ENCODE data around the gene CDAN1. TPM values are rescaled to one million over a fixed set of nuclear protein-coding genes. Genes with fewer than 3 reads are reported as not detected.

Gene CDAN1
- total RNA-seq, 1 donor from 2014 or later = 29.9 TPM

DNA sequence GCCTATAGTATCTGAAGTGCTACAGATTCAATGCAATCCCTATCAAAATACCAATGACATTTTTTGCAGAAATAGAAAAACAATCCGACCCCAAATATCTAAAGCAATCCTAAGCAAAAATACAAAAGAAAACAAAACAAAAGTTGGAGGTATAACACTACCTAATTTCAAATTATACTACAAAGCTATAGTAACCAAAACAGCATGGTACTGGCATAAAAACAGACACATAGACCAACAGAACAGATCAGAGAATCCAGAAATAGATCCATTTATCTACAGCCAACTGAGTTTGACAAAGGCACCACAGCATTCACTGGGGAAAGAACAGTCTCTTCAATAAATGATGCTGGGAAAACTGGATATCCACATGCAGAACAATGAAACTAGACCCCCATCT is 23.8 kb upstream of the CDAN1 start:
- no peak overlapping the region for H3K27ac Mint-ChIP-seq (ENCODE audit: unreplicated experiment)
- peaks cover 14% of the 10 kb centered on the region for H3K36me3 Mint-ChIP-seq (ENCODE audit: low read depth, unreplicated experiment)
- TF ChIP-seq, protein P1, sequence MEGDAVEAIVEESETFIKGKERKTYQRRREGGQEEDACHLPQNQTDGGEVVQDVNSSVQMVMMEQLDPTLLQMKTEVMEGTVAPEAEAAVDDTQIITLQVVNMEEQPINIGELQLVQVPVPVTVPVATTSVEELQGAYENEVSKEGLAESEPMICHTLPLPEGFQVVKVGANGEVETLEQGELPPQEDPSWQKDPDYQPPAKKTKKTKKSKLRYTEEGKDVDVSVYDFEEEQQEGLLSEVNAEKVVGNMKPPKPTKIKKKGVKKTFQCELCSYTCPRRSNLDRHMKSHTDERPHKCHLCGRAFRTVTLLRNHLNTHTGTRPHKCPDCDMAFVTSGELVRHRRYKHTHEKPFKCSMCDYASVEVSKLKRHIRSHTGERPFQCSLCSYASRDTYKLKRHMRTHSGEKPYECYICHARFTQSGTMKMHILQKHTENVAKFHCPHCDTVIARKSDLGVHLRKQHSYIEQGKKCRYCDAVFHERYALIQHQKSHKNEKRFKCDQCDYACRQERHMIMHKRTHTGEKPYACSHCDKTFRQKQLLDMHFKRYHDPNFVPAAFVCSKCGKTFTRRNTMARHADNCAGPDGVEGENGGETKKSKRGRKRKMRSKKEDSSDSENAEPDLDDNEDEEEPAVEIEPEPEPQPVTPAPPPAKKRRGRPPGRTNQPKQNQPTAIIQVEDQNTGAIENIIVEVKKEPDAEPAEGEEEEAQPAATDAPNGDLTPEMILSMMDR (IDR thresholded peaks at IDR 0.05; ENCODE audit: unreplicated experiment) = no peak
- no peaks in the 10 kb centered on the region for H3K4me1 Mint-ChIP-seq (ENCODE audit: unreplicated experiment)
- peaks cover 2% of the 10 kb centered on the region for H3K27me3 Mint-ChIP-seq (ENCODE audit: unreplicated experiment)
- H3K9me3 Mint-ChIP-seq (ENCODE audit: unreplicated experiment) = no peaks in the 10 kb centered on the region
- no peak for DNase-seq (ENCODE audit: low spot score)
- H3K4me3 Mint-ChIP-seq (ENCODE audit: unreplicated experiment) = no peak overlapping the region

- H3K27ac Mint-ChIP-seq (ENCODE audit: unreplicated experiment) = no peak overlapping the region
- peaks cover 11% of the 10 kb centered on the region for H3K36me3 Mint-ChIP-seq (ENCODE audit: low read depth, unreplicated experiment)
- no peaks in the 10 kb centered on the region for H3K9me3 Mint-ChIP-seq (ENCODE audit: unreplicated experiment)
- TF ChIP-seq, protein P1 (IDR thresholded peaks at IDR 0.05; ENCODE audit: unreplicated experiment) = no peak
- H3K4me3 Mint-ChIP-seq (ENCODE audit: unreplicated experiment) = no peak overlapping the region
- H3K4me1 Mint-ChIP-seq (ENCODE audit: unreplicated experiment) = no peaks in the 10 kb centered on the region
- no peak for DNase-seq (ENCODE audit: low spot score)
- H3K27me3 Mint-ChIP-seq (ENCODE audit: unreplicated experiment) = peaks cover 2% of the 10 kb centered on the region
Measured at GRCh38 chr15:42759093-42759492, 22.2 kb upstream of the CDAN1 start.

- H3K9me3 Mint-ChIP-seq (ENCODE audit: unreplicated experiment) = no peaks in the 10 kb centered on the region
- TF ChIP-seq, protein P1 (IDR thresholded peaks at IDR 0.05; ENCODE audit: unreplicated experiment) = no peak
- peaks cover 17% of the 10 kb centered on the region for H3K36me3 Mint-ChIP-seq (ENCODE audit: low read depth, unreplicated experiment)
- H3K4me1 Mint-ChIP-seq (ENCODE audit: unreplicated experiment) = no peaks in the 10 kb centered on the region
- no peaks in the 10 kb centered on the region for H3K27me3 Mint-ChIP-seq (ENCODE audit: unreplicated experiment)
- no peak overlapping the region for H3K4me3 Mint-ChIP-seq (ENCODE audit: unreplicated experiment)
- no peak for DNase-seq (ENCODE audit: low spot score)
- H3K27ac Mint-ChIP-seq (ENCODE audit: unreplicated experiment) = no peak overlapping the region
Measured at GRCh38 chr15:42750306-42750705, 13.4 kb upstream of the CDAN1 start.

DNA sequence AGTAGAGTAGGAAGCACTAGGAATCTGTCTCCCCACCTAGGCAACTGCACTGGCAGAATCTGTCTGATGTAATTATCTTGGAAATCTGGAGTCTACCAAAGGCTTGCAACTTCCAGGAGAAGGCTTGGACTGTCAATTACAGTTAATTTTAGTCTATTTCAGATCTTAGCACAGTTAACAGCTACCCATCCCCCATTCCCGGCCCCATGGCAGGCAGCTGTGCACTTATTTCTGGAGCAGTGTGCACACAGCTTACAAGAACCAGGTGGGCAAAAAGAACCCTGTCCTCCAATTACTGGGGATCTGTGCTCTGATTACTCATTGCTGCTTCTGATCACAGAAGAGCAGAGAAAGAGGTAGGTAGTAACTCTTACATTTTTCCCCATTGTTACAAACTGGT is 12.3 kb upstream of the CDAN1 start:
- Mint-ChIP-seq H3K4me1 (ENCODE audit: unreplicated experiment) (no peaks in the 10 kb centered on the region), H3K36me3 (ENCODE audit: low read depth, unreplicated experiment) (peaks cover 17% of the 10 kb centered on the region)
- TF ChIP-seq, protein P1 (IDR thresholded peaks at IDR 0.05; ENCODE audit: unreplicated experiment) = no peak

GRCh38 chr15:42744195-42744594 is 7.3 kb upstream of the CDAN1 start:
- no peak for DNase-seq (ENCODE audit: low spot score)
- TF ChIP-seq, protein P1 (IDR thresholded peaks at IDR 0.05; ENCODE audit: unreplicated experiment) = no peak
- Mint-ChIP-seq H3K9me3 (ENCODE audit: unreplicated experiment) (no peaks in the 10 kb centered on the region), H3K4me1 (ENCODE audit: unreplicated experiment) (no peaks in the 10 kb centered on the region), H3K4me3 (ENCODE audit: unreplicated experiment) (no peak overlapping the region), H3K36me3 (ENCODE audit: low read depth, unreplicated experiment) (no peaks in the 10 kb centered on the region), H3K27ac (ENCODE audit: unreplicated experiment) (no peak overlapping the region), H3K27me3 (ENCODE audit: unreplicated experiment) (no peaks in the 10 kb centered on the region)

More for the DNA sequence above, 12.3 kb upstream of the CDAN1 start:
- Mint-ChIP-seq H3K4me3 (ENCODE audit: unreplicated experiment) (no peak overlapping the region), H3K9me3 (ENCODE audit: unreplicated experiment) (no peaks in the 10 kb centered on the region), H3K27ac (ENCODE audit: unreplicated experiment) (no peak overlapping the region), H3K27me3 (ENCODE audit: unreplicated experiment) (no peaks in the 10 kb centered on the region)
- DNase-seq (ENCODE audit: low spot score) = no peak
